HL-60 (cell line): ENCODE data around the gene WNT3.

Source experiments
- DNase-seq, 2 experiments: peaks; one replicate each; pipeline ENCODE4 v3.0.0-alpha.2; 2010 to 2020; ENCODE audit warnings: low read depth in 1 of 2, low spot score in 1 of 2
- H3K27ac ChIP-seq: fragments of 250-450 bp; sonication (Bioruptor Pico); replicated peaks from 2 replicates; pipeline ENCODE4 v1.5.1; 2020; ENCODE audit warnings: mild to moderate bottlenecking, moderate library complexity
- H3K27me3 ChIP-seq: fragments of 250-450 bp; sonication (Bioruptor Pico); 2 replicates; pipeline ENCODE4 v1.5.1; 2021; ENCODE audit warnings: mild to moderate bottlenecking, moderate library complexity; ENCODE audit not compliant: insufficient read depth, poor library complexity, severe bottlenecking
- H3K4me3 ChIP-seq: replicated peaks from 2 replicates; pipeline ENCODE4 v1.5.1; 2011; ENCODE audit warnings: mild to moderate bottlenecking, control low read depth, low read length; ENCODE audit not compliant: insufficient read depth
- CTCF ChIP-seq: IDR thresholded peaks from one replicate; pipeline ENCODE4 v1.5.1; 2011; ENCODE audit warnings: low read length, control low read depth, inconsistent platforms; ENCODE audit not compliant: insufficient read depth
- GABPA ChIP-seq: IDR thresholded peaks from 2 replicates; pipeline ENCODE4 v1.6.1; 2012; ENCODE audit warnings: low read depth
- POLR2AphosphoS5 ChIP-seq: IDR thresholded peaks from 2 replicates; pipeline ENCODE4 v1.6.1; 2012; ENCODE audit warnings: low read depth
- SPI1 ChIP-seq: IDR thresholded peaks from 2 replicates; pipeline ENCODE4 v1.6.1; 2012; ENCODE audit warnings: low read depth, mild to moderate bottlenecking, borderline replicate concordance
- TF ChIP-seq, protein P1 (sequence below): IDR thresholded peaks from 2 replicates; pipeline ENCODE4 v1.6.1; 2012; ENCODE audit warnings: low read depth; ENCODE audit not compliant: insufficient replicate concordance

Gene WNT3

DNA sequence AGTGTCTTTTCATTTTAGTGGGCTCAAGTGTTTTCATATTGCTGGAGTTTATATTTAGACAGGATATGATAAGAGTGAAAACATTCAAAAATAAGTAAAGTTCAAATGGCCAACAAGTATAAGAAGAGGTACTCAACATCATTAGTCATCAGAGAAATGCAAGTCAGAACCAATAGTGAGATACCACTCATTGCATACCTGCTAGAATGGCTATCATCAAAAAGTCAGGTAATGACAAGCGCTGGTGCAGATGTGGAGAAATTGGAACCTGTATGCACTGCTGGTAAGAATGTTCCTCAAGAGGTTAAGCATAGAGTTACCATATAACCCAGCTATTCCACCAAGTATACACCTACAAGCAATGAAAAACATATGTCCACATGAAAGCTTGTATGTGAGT lies 87.8 kb downstream of the WNT3 start:
- TF ChIP-seq POLR2AphosphoS5: no peak
- no peak for TF ChIP-seq GABPA
- TF ChIP-seq SPI1: no peak
- TF ChIP-seq, protein P1, sequence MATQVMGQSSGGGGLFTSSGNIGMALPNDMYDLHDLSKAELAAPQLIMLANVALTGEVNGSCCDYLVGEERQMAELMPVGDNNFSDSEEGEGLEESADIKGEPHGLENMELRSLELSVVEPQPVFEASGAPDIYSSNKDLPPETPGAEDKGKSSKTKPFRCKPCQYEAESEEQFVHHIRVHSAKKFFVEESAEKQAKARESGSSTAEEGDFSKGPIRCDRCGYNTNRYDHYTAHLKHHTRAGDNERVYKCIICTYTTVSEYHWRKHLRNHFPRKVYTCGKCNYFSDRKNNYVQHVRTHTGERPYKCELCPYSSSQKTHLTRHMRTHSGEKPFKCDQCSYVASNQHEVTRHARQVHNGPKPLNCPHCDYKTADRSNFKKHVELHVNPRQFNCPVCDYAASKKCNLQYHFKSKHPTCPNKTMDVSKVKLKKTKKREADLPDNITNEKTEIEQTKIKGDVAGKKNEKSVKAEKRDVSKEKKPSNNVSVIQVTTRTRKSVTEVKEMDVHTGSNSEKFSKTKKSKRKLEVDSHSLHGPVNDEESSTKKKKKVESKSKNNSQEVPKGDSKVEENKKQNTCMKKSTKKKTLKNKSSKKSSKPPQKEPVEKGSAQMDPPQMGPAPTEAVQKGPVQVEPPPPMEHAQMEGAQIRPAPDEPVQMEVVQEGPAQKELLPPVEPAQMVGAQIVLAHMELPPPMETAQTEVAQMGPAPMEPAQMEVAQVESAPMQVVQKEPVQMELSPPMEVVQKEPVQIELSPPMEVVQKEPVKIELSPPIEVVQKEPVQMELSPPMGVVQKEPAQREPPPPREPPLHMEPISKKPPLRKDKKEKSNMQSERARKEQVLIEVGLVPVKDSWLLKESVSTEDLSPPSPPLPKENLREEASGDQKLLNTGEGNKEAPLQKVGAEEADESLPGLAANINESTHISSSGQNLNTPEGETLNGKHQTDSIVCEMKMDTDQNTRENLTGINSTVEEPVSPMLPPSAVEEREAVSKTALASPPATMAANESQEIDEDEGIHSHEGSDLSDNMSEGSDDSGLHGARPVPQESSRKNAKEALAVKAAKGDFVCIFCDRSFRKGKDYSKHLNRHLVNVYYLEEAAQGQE: no peak
- TF ChIP-seq CTCF: no peak
- Histone ChIP-seq H3K4me3 (no peak overlapping the region), H3K27me3 (no peaks in the 10 kb centered on the region), H3K27ac (no peak overlapping the region)
- no peak for DNase-seq

GRCh38 chr17:46730026-46730425 lies 88.5 kb downstream of the WNT3 start:
- no peak for TF ChIP-seq CTCF
- TF ChIP-seq, protein P1: no peak
- TF ChIP-seq SPI1: no peak
- no peak for TF ChIP-seq POLR2AphosphoS5
- TF ChIP-seq GABPA: no peak
- Histone ChIP-seq H3K27me3 (no peaks in the 10 kb centered on the region), H3K27ac (no peak overlapping the region), H3K4me3 (no peak overlapping the region)
- DNase-seq: no peak

DNA sequence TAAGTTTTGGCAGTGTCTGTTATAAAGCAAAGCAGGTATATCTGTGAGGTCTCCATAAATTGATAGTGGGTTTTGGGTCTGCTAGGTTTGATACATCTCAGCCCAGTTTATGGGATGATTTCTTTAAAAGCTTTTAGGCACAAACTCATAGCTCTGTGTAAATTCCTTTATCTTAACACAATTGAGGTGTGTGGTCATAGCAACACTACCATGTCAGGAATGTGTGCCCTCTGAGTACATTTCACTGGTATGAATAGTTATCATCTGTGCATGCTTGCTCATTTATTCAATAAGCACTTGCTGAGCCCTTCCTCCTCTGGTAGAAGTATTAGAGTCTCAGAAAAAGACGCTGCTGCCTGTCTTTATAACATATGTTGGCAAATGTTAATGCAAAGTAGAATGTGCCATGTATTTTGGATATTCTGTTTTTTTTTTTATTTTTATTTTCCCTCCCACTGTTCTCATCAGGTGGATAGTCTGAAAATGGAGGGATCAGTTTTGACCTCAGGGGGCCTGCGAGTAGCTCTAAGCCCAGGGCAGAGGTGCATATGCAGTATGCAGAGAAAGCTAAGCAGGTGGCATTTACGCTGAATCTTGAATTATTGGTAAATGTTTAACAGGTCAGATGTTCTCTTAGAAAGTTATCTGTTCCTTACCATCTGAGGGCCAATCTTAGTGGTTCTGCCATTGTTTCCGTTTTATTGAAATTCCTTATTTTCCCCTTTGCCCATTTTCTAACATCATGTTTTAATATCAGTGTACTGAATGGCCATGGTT lies 90.7 kb downstream of the WNT3 start:
- TF ChIP-seq CTCF (no peak), SPI1 (no peak), POLR2AphosphoS5 (no peak), GABPA (no peak)
- TF ChIP-seq, protein P1: no peak
- H3K27ac ChIP-seq: no peak overlapping the region
- no peaks in the 10 kb centered on the region for H3K27me3 ChIP-seq
- H3K4me3 ChIP-seq: no peak overlapping the region
- no peak for DNase-seq
